IMR-90 (cell line): Measurements from ENCODE around the gene ERICH3.
"Not testable (repeated sequence)": the region's sequence is repeated elsewhere in the genome, so short reads cannot be mapped to it uniquely, and the experiment has no call there.

Experiments
- BHLHE40 ChIP-seq: fragments of 150-350 bp; IDR thresholded peaks from 2 replicates; pipeline ENCODE4 v1.6.1; 2016; ENCODE audit warnings: mild to moderate bottlenecking, low read depth, low read length
- MAFK ChIP-seq: IDR thresholded peaks from 2 replicates; pipeline ENCODE4 v1.6.1; 2012; ENCODE audit warnings: low read depth, low read length, improper control_type of control experiment
- MAZ ChIP-seq: IDR thresholded peaks from 2 replicates; pipeline ENCODE4 v1.6.1; 2012; ENCODE audit warnings: low read depth, mild to moderate bottlenecking, low read length, improper control_type of control experiment, moderate library complexity, borderline replicate concordance
- MXI1 ChIP-seq: IDR thresholded peaks from 2 replicates; pipeline ENCODE4 v1.6.1; 2012; ENCODE audit warnings: low read depth, mild to moderate bottlenecking, low read length, moderate library complexity, borderline replicate concordance
- POLR2A ChIP-seq: IDR thresholded peaks from 2 replicates; pipeline ENCODE4 v1.6.1; 2012; ENCODE audit warnings: mild to moderate bottlenecking, low read depth, low read length
- RAD21 ChIP-seq: IDR thresholded peaks from 2 replicates; pipeline ENCODE4 v1.6.1; 2012; ENCODE audit warnings: low read length, improper control_type of control experiment
- RCOR1 ChIP-seq: IDR thresholded peaks from 2 replicates; pipeline ENCODE4 v1.6.1; 2012; ENCODE audit warnings: mild to moderate bottlenecking, low read length, improper control_type of control experiment; ENCODE audit not compliant: insufficient replicate concordance
- RFX5 ChIP-seq: IDR thresholded peaks from 2 replicates; pipeline ENCODE4 v1.8.0; 2012; ENCODE audit warnings: low read depth, mild to moderate bottlenecking, low read length, moderate library complexity
- SMC3 ChIP-seq: fragments of 150-350 bp; IDR thresholded peaks from 2 replicates; pipeline ENCODE4 v1.6.1; 2016; ENCODE audit warnings: low read depth, mild to moderate bottlenecking, antibody characterized with exemption, low read length, moderate library complexity
- TF ChIP-seq, protein P1 (sequence below): conservative IDR thresholded peaks from 2 replicates; pipeline ENCODE4 v1.5.1; 2012; ENCODE audit warnings: mild to moderate bottlenecking, low read depth, low read length, improper control_type of control experiment
- TF ChIP-seq, protein P2 (sequence below): fragments of 150-350 bp; IDR thresholded peaks from 2 replicates; pipeline ENCODE4 v1.6.1; 2017; ENCODE audit warnings: mild to moderate bottlenecking, antibody characterized with exemption, low read length, low read depth

GRCh38 chr1:74670866-74671265, 2.7 kb downstream of the ERICH3 start:
- TF ChIP-seq, protein P1, sequence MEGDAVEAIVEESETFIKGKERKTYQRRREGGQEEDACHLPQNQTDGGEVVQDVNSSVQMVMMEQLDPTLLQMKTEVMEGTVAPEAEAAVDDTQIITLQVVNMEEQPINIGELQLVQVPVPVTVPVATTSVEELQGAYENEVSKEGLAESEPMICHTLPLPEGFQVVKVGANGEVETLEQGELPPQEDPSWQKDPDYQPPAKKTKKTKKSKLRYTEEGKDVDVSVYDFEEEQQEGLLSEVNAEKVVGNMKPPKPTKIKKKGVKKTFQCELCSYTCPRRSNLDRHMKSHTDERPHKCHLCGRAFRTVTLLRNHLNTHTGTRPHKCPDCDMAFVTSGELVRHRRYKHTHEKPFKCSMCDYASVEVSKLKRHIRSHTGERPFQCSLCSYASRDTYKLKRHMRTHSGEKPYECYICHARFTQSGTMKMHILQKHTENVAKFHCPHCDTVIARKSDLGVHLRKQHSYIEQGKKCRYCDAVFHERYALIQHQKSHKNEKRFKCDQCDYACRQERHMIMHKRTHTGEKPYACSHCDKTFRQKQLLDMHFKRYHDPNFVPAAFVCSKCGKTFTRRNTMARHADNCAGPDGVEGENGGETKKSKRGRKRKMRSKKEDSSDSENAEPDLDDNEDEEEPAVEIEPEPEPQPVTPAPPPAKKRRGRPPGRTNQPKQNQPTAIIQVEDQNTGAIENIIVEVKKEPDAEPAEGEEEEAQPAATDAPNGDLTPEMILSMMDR, result not testable (repeated sequence)
- TF ChIP-seq RCOR1, MAFK, MAZ, POLR2A, BHLHE40, SMC3, RAD21, RFX5, MXI1: not testable (repeated sequence)
- TF ChIP-seq, protein P2, sequence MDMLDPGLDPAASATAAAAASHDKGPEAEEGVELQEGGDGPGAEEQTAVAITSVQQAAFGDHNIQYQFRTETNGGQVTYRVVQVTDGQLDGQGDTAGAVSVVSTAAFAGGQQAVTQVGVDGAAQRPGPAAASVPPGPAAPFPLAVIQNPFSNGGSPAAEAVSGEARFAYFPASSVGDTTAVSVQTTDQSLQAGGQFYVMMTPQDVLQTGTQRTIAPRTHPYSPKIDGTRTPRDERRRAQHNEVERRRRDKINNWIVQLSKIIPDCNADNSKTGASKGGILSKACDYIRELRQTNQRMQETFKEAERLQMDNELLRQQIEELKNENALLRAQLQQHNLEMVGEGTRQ, result not testable (repeated sequence)
